Body of pancreas (tissue), 4 donors: ENCODE measurements around the gene TNFRSF9.
"Not testable (repeated sequence)": the region's sequence is repeated elsewhere in the genome, so short reads cannot be mapped to it uniquely, and the experiment has no call there.

Experiments used
- CTCF ChIP-seq, 7 experiments: fragments of 450-650 bp in 4 of 7; fragments of 200-600 bp in 3 of 7; sonication (generic) in 3 of 7; IDR thresholded peaks; one replicate each; pipeline ENCODE4 v1.5.1; 2016 to 2019; ENCODE audit warnings: antibody characterized with exemption in 7 of 7
- POLR2A ChIP-seq, 3 donors: fragments of 450-650 bp; IDR thresholded peaks; one replicate each; pipeline ENCODE4 v1.6.1; 2016; ENCODE audit warnings: antibody characterized with exemption in 3 of 3, mild to moderate bottlenecking in 2 of 3

GRCh38 chr1:7917971-7918370 is 22.7 kb downstream of the TNFRSF9 start:
- TF ChIP-seq CTCF, POLR2A (IDR thresholded peaks at IDR 0.05): not testable (repeated sequence)
